Activated CD8-positive, alpha-beta memory T cell treated with anti-CD3 and anti-CD28 coated beads, Interleukin-2, amount 50 U/mL, for 24 hours (primary cell): ENCODE data around the gene IGFN1.
"Not testable (repeated sequence)": the region's sequence is repeated elsewhere in the genome, so short reads cannot be mapped to it uniquely, and the experiment has no call there.

ENCODE experiments used
- DNase-seq: peaks from one replicate; pipeline ENCODE4 v3.0.0-alpha.2; 2020; ENCODE audit errors: extremely low read depth

The IGFN1 gene

DNA sequence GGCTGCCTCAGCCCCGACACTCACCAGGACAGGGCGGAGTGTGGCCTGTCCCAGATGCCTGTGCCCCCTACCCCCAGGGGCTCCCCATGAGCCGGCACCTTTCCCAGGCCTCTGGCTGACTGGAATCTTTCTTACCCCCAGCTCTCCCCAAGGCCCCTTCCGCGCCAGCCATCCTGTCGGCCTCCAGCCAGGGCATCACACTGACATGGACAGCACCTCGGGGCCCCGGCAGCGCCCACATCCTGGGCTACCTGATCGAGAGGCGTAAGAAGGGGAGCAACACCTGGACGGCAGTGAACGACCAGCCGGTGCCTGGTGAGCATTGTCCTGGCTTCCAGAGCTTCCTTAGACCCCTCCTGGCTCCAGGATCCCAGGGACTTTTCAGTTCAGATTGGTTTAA is 26.5 kb downstream of the IGFN1 start:
- DNase-seq = no peak

DNA sequence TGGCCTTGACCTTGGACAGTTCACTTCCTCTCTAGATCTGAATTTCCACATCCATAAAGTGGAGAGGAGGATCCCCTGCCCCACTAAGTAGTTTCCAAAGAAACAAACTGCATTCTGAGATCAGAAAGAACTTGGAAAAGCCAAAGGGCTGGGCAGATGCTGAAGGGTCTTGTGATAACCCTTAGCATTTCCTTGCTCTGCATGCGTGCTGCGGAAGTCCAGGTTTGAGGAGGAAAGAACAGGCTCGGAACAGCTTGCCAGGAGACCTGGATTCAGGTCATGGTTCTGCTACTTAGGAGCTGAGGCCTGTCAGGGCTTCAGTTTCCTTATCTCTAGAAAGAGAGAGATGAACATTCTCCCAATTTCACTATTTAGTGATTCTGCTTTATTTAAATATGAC is 27.2 kb downstream of the IGFN1 start:
- DNase-seq = no peak

DNA sequence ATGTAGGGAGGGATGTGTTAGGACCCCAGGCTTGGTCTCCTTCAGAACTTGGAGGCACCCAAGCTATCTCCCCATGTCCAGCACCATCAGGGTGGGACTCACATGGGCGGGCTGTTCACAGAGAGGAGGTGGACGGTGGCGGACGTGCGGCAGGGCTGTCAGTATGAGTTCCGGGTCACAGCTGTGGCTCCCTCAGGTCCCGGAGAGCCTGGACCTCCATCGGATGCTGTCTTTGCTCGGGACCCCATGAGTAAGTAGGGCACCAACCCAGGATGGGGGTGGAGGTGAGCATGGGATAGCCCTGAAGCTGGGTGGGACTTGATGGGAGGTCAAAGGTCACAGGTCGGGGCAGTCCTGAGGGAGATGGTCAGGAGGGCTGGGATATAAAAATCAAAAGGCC is 27.8 kb downstream of the IGFN1 start:
- DNase-seq = no peak

DNA sequence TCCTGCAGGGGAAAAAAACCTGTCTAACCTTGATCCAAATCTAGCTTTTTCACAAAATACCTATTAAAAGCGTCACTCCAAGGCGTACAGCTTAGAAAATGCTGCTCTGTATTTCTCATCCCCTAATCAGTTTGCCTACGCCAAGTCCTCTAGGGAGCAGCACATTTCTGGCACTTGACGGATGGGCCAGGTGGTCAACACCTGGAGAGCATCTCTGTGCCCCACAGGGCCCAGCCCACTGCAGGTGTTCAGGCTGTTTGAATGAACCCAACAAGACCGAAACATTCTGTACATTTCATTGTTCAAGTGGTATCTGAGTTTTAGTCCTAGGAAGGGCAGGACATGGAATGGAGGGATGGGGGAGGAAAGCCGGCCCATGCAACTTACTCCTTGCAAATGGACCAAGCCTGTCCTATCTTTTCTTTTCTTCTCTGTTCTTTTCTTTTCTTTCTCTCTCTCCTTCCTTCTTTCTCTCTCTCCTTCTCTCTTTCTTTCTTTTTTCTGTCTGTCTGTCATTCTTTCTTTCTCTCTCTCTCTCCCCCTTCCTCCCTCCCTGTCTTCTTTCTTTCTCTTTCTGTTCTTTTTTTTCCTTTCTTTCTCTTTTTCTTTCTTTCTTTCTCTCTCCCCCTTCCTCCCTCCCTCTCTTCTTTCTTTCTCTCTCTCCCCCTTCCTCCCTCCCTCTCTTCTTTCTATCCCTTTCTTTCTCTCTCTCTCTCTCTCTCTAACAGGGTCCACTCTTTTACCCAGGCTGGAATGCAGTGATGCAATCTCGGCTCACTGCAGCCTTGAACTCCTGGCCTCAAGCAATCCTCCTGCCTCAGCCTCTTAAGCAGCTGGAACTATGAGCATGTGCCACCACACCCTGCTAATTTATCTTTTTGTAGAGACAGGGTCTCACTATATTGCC is 29.1 kb downstream of the IGFN1 start:
- no peak for DNase-seq

DNA sequence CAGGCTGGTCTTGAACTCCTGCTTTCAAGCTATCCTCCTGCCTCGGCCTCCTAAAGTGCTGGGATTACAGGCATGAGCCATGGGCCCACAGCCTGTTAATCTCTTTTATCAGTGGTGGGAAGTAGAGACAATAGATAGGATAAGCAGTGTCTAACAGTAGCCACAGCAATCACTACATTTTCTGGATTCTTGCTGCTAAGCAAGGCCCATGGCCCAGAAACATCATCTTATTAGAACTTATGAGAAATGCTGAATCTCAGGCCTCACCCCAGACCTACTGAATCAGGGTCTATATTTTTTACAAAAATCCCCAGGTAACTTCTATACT is 29.7 kb downstream of the IGFN1 start:
- DNase-seq = no peak

DNA sequence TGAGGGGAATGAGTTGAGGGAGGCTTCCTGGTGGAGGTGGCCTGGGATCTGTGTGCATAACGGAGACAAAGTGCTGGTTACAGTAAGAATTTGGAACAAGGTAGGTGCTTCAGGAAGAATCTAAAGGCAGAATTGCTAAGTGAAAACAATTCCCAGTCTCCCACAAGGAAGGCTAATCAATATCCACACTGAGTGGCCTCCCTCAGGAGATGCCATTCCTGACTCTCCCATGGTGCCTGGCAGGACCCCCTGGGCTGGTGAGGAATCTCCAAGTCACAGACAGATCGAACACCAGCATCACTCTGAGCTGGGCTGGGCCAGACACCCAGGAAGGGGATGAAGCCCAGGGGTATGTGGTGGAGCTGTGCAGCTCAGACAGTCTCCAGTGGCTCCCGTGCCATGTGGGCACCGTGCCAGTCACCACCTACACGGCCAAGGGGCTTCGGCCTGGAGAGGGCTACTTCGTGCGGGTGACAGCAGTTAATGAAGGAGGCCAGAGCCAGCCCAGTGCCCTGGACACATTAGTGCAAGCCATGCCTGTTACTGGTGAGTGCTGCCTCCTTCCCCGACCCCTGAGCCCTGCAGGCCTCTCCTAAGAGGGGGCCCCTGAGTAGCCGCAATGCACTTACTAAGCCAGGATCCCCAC is 30.7 kb downstream of the IGFN1 start:
- DNase-seq = no peak

DNA sequence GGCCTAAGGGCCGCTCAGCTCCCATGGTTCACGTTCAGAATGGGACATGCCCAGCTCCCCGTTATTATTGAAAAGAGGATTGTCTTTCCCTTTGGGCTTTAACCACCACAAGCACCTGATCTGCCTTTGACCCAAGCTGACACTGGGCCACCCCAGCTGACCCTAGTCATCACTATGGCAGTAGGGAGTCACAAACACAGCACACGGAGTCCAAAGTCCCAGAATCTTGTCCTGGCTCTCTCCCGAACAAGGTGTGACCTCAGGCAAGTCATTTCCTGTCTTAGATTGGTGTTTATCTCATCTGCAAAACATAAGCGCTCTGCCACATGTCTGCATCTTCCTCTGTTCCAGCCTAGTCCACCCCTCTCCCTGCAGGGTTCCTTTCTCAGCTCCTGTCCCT is 31.5 kb downstream of the IGFN1 start:
- no peak for DNase-seq

DNA sequence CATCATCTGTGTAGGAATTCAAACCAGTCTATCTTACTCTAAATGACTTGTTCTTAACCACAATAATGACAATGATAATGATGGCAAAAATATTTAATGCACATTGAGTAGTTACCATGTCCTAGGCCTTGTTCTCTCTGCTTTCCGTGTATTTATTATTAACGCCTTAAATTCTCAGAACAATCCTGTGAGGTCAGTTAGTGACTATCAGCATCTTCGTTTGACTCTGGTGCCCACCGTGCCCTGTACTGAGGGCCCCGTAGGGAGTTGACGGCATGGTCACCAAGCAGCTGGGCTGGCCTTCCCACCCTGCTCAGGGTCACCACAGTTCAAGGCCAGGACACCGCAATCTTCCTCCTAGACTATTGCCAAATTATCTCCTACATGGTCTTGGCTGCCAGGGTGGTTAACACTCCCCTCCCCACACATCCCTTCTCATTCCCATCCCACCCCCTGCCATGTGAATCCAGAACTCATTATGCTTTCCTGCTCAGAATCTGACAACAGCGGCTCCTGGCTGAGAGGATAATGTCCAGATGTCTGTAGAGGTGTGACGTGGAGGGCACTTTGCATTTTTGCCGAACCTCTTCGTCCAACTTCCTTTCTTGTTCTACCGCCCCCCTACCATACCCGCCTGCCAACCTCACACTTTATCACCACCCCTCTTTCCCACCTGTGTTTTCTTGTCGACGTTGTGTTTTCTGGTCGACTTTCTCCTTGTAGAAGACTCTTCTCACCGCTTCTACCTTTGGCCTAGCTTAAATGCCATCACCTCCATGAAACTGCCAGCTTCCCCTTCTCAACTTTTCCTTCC is 33.4 kb downstream of the IGFN1 start:
- no peak for DNase-seq

DNA sequence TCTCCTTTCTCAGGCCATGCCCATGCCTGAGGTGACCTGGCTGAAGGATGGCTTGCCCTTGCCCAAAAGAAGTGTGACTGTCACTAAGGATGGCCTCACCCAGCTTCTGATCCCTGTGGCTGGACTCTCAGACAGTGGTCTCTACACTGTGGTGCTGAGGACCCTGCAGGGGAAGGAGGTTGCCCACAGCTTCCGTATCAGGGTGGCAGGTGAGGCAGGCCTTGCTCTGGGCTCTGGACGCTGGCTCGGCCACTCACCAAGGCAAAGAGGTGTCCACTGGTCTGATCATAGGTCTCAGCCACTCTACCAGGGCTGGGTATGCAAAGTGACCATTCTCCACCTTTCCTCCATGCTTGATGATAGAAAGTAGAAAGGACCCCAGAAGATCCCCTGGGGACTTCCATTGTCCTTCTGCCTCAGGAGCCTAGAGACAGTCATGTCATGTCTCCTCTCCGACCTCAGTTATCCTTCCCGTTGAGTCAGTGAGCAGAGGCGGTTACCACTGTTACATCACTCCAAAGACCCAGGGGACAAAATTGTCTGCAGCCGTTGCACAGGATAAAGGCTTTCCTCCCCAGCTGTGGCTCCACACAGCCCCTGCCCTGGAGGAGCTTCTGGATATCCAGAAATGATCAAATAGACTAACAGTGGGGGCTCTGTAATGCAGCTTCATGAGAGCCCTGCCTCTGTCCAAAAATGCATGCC is 34.2 kb downstream of the IGFN1 start:
- DNase-seq = no peak

DNA sequence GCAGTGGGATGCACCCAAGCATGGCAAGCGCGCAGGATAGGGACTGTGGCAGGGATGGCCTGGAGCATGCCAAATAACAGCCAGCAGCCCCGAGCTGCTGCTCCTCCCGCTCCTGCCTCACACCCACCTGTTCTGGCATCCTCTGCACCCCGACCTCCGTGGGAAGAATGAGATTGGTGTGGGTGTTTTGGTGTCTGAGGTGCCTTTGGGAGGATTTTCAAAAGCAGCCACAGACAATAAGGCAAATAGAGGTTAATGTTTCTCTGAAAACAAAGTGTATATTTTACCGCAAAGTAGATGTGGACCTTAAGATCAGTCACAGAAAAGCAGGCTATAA is 35.5 kb downstream of the IGFN1 start:
- DNase-seq = no peak

DNA sequence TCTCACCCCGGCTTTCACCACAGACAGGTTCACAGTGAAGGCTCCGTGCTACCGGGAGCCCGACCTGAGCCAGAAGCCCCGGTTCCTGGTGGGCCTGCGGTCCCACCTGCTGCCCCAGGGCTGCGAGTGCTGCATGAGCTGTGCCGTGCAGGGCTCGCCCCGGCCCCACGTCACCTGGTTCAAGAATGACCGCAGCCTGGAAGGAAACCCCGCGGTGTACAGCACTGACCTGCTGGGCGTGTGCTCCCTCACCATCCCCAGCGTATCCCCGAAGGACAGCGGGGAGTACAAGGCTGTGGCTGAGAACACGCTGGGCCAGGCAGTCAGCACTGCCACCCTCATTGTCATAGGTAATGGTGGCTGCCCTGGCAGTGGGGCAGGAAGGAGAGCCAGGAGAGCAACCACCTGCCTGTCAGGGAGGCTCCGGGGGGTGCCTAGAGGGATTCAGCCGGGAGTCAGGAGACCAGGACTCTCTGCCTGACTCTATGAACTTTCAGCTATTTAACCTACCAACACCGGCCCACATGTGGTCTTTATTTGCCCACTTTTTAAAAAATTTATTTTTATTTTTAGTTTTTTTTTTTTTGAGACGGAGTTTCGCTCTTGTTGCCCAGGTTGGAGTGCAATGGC is 36.4 kb downstream of the IGFN1 start:
- DNase-seq = no peak

DNA sequence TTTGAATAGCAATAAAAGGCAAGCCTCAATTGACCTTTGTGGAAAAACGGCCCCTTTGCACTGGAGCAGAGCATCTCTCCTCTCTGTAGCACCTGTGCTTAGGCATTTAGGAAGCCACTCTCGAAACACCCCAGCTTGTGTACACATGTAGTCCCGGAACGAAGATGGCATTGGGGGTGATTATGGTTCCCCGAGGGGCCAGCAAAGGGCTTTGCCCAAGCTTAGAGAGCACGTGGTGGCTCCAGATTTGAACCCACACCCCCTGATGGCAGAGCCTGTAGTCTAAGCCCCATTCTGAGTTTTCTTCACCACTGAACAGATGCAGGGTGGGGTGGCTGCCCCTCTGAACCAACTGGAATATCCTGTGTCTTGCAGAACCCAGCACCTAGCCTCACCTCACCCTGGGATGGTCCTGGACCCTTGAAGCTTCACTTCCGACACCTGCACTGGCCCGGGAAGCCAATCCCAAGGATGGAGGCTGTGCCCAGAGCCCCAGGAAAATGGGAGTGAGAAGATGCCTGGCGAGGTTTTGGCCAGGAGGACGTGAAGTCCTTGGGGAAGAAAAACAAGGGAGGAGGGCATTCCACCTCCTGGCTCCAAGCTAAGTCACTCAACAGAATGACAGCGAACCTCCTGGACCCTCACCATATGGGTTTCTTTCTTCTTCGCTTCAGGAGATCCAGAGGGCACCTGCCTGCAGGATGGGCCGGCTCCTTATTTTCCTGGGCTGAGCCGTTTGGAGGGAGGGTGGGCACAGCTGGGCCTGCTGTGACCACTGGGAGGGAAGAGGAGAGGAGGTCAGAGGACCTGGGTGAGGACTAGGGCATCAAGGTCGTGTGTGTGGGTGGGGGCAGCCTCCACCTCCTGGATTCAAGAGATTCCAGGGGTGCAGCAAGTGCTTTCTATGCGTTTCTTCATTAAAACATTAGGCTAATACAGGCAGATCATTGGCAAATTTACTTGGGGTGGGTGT is 37.7 kb downstream of the IGFN1 start:
- DNase-seq = no peak

DNA sequence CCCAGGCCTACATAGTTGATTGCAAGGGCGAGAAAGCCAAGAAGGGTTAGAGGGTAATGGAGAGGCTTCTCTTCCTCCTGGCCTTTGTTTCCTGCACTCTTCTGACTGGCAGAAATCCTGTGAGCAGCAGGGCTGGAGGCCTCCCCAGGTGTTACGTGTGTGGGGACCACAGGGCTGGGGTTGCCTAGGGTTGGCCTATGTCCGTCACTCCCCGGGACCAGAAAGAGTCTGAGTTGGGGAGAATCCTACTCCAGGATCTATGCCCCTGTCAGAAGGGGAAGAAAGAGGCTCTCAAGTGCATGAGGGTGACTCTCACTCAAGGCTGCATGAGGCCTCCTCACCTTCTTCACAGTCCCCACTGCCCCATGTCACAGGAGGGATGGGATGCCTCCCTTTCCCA is 38.5 kb downstream of the IGFN1 start:
- no peak for DNase-seq

DNA sequence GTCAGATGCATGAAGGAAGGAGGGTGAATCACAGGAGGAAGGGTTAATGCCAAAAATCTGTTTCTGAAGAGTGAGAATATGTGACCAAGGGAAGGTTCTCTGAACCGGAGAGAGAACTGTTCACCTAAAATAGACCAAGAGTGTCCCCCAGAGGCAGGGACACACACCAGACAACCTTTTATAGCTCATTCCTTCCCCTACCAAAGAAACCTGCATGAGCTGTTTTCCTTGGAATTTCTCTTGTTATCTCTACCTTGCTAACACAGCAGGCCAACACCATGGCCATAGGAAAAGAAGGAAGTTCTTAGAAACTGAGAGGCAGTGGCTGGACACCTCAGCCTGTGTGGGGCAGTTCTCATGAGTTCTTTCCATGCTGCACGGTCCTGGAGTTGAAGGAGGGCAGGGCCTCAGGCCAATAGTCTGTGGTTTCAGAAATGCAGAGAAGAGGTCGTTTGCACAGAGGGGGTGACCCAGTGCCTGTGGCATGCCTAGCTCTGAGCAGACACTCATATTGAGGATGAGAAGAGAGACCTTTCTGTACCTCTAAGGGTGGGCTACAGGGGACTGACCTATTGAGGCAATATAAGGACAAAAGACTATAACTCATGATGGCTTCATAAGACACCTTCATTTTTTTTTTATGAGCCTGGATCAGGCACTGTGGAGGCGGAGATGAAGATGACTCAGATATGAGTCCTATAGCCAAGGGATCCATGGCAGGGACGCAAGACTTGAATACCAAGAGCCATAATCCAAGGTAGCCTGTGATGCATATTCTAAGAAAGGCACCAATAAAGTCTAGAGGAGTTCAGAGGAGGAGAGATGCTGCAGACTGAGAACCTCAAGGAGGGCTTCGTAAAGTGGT is 39.4 kb downstream of the IGFN1 start:
- no peak for DNase-seq

DNA sequence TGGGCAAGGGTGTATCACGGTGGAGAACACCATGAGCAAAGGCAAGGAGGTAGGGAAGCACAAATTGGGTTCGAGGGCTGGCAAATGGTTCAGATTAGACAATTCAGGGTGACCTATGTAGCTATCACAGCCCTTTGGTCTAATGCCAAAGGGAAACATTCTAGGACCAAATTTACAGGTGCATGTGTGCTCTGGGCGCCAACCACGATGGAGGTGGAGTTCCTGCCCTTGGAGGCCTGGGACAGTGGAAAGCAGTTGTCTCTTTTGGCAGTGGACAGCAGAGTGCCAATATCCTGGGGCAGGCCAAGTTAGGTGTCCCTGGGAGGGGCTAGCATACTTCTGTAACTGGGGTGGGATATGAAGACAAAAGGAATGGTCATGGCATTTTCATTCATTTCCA is 40.1 kb downstream of the IGFN1 start:
- no peak for DNase-seq

DNA sequence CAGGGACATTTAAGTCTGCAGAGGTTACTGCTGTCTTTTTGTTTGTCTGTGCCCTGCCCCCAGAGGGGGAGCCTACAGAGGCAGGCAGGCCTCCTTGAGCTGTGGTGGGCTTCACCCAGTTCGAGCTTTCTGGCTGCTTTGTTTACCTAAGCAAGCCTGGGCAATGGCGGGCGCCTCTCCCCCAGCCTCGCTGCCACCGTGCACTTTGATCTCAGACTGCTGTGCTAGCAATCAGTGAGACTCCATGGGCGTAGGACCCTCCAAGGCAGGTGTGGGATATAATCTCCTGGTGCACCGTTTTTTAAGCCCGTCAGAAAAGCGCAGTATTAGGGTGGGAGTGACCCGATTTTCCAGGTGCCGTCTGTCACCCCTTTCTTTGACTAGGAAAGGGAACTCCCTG is 49.0 kb downstream of the IGFN1 start:
- not testable (repeated sequence) for DNase-seq

DNA sequence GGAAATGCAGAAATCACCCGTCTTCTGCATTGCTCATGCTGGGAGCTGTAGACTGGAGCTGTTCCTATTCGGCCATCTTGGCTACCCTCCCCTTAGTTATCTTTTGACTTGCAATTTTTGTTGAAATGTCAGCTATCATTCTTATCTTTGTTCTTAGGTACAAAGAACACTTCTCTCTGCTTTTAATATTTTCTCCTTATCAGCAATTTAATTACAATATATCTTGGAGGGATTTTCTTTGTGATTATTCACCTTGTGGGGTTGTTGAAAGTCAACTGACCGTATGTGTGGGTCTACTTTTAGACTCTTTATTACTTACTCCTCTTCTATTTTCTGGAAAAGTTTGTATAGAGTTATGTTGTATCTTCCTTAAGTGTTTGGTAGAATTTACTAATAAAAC is 49.5 kb downstream of the IGFN1 start:
- DNase-seq = no peak

DNA sequence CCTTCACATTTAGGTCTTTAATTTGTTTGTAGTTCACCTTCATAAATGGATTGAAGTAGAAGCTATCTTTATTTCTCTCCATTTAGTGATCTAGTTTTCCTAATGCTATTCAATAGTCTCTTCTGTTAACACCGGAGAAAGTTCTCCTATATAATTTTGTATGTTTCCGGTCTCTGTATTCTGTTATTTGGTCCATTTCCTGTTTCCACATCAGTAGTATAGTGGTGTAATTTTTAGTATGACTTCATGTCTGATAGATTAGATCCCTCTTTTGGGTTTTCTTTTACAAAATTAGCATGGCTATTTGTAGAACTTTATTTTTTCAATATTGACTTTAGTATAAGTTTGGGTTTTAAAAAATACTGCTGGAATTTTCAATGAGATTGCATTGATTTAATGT is 51.1 kb downstream of the IGFN1 start:
- DNase-seq = no peak

DNA sequence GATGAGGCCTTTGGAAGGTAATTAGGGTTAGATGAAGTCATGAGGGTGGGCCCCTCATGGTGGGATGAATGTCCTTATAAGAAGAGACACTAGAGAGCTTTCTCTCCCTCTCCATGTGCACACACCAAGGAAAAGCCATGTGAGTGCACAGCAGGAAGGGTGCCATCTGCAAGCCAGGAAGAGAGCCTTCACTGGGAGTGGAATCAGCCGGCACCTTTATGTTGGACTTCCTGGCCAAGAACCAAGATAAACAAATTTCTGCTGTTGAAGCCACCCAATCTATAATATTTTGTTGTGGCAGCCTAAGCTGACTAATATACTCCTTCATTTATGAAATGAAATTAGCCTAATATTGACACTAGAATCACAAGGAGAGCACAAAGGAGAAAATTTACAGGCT is 54.5 kb downstream of the IGFN1 start:
- no peak for DNase-seq
